ENCODE results near the gene DYNC1LI2. TPM values are rescaled to one million over a fixed set of nuclear protein-coding genes. Genes with fewer than 3 reads are reported as not detected.

The DYNC1LI2 gene
- total RNA-seq, 1 experiment from 2014 or later, result 97.7 TPM

- no TSS peak for BruUV-seq (replicated peaks)
- intact Hi-C loops (cut with micrococcal nuclease), result no loop called here
- no peaks in the 10 kb centered on the region for H3K9me3 Mint-ChIP-seq (ENCODE audit: unreplicated experiment)
- H3K27ac Mint-ChIP-seq (ENCODE audit: low read depth, unreplicated experiment), result no peak overlapping the region
- H3K36me3 Mint-ChIP-seq (ENCODE audit: insufficient read depth, unreplicated experiment), result no peaks in the 10 kb centered on the region
- no peak overlapping the region for H3K4me3 Mint-ChIP-seq (ENCODE audit: unreplicated experiment)
- DNase-seq (ENCODE audit: unreplicated experiment), result no peak
- H3K27me3 Mint-ChIP-seq (ENCODE audit: insufficient read depth, unreplicated experiment), result no peaks in the 10 kb centered on the region
- ChIA-PET POLR2A (no interaction called here), CTCF (interaction anchor here (0.6 to 1.6 kb wide), 6 partner anchors 10 to 295 kb away, joined by 3 to 5 read pairs (median 3); no protein-coding TSS in a partner anchor)
- no peaks in the 10 kb centered on the region for H3K4me1 Mint-ChIP-seq (ENCODE audit: insufficient read depth, unreplicated experiment)
- TF ChIP-seq CTCF (IDR thresholded peaks at IDR 0.05; ENCODE audit: unreplicated experiment), result no peak
These were observed 47.8 kb downstream of the DYNC1LI2 start for GRCh38 chr16:66703406-66704215.

GRCh38 chr16:66701516-66701915 lies 49.9 kb downstream of the DYNC1LI2 start:
- no peak overlapping the region for H3K4me3 Mint-ChIP-seq (ENCODE audit: unreplicated experiment)
- ChIA-PET CTCF (interaction anchor here (0.6 to 1.0 kb wide), 5 partner anchors 31 to 1913 kb away, joined by 3 to 5 read pairs (median 3); partner anchors contain the start of gene NAE1), POLR2A (no interaction called here)
- no peak overlapping the region for H3K27ac Mint-ChIP-seq (ENCODE audit: low read depth, unreplicated experiment)
- H3K36me3 Mint-ChIP-seq (ENCODE audit: insufficient read depth, unreplicated experiment), result no peaks in the 10 kb centered on the region
- DNase-seq (ENCODE audit: unreplicated experiment), result no peak
- H3K4me1 Mint-ChIP-seq (ENCODE audit: insufficient read depth, unreplicated experiment), result no peaks in the 10 kb centered on the region
- TF ChIP-seq CTCF (IDR thresholded peaks at IDR 0.05; ENCODE audit: unreplicated experiment), result no peak
- no TSS peak for BruUV-seq (replicated peaks)
- no peaks in the 10 kb centered on the region for H3K27me3 Mint-ChIP-seq (ENCODE audit: insufficient read depth, unreplicated experiment)
- intact Hi-C loops (cut with micrococcal nuclease), result no loop called here
- H3K9me3 Mint-ChIP-seq (ENCODE audit: unreplicated experiment), result no peaks in the 10 kb centered on the region

DNA sequence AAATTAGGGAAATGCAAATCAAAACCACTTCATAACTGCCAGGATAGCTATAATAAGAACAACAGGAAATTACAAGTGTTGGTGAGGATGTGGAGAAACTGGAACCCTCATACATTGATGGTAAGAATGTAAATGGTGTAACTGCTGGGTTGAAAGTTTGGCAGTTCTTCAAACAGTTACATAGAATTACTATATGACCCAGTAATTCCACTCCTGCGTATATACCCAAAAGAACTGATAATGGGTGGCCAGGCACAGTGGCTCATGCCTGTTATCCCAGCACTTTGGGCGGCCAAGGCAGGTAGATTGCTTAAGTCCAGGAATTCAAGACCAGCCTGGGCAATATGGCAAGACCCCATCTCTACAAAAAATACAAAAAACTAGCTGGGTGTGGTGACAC lies 50.4 kb downstream of the DYNC1LI2 start:
- ChIA-PET POLR2A (no interaction called here), CTCF (interaction anchor here (0.7 to 1.1 kb wide), 5 partner anchors 30 to 1914 kb away, joined by 3 to 4 read pairs (median 3); partner anchors contain the start of gene NAE1)
- Mint-ChIP-seq H3K27ac (ENCODE audit: low read depth, unreplicated experiment) (no peak overlapping the region), H3K36me3 (ENCODE audit: insufficient read depth, unreplicated experiment) (no peaks in the 10 kb centered on the region), H3K4me1 (ENCODE audit: insufficient read depth, unreplicated experiment) (no peaks in the 10 kb centered on the region), H3K4me3 (ENCODE audit: unreplicated experiment) (no peak overlapping the region), H3K9me3 (ENCODE audit: unreplicated experiment) (no peaks in the 10 kb centered on the region), H3K27me3 (ENCODE audit: insufficient read depth, unreplicated experiment) (no peaks in the 10 kb centered on the region)
- no TSS peak for BruUV-seq (replicated peaks)
- DNase-seq (ENCODE audit: unreplicated experiment), result no peak
- no peak for TF ChIP-seq CTCF (IDR thresholded peaks at IDR 0.05; ENCODE audit: unreplicated experiment)
- intact Hi-C loops (cut with micrococcal nuclease), result no loop called here

DNA sequence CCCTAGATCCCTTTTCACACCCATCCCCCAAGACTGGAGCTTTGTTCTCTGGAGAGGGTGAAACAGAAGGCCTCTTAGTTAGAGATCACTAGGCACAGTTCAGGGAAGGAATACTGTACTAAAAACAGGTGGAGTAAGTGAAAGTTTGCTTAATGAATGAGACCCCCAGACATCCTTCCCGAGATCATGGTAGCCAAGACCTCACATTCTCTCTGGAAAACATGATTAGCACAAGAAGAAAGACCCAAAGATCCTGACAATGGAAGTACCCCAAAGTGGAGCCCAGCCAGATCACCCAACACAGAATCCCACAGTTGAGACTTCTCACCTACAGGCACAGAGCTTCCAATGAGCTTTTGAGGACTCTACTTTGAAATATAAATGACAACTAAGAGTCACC lies 51.5 kb downstream of the DYNC1LI2 start:
- intact Hi-C loops (cut with micrococcal nuclease), result no loop called here
- ChIA-PET CTCF (interaction anchor here (0.6 to 1.1 kb wide), 2 partner anchors 13 to 31 kb away, joined by 3 to 4 read pairs; no protein-coding TSS in a partner anchor), POLR2A (interaction anchor here (0.7 kb wide), 1 partner anchor 147 kb away, joined by 3 read pairs; the partner anchor contains the start of gene CKLF)
- Mint-ChIP-seq H3K27ac (ENCODE audit: low read depth, unreplicated experiment) (no peak overlapping the region), H3K9me3 (ENCODE audit: unreplicated experiment) (no peaks in the 10 kb centered on the region), H3K27me3 (ENCODE audit: insufficient read depth, unreplicated experiment) (no peaks in the 10 kb centered on the region), H3K4me1 (ENCODE audit: insufficient read depth, unreplicated experiment) (peaks cover 5% of the 10 kb centered on the region), H3K4me3 (ENCODE audit: unreplicated experiment) (no peak overlapping the region), H3K36me3 (ENCODE audit: insufficient read depth, unreplicated experiment) (no peaks in the 10 kb centered on the region)
- TF ChIP-seq CTCF (IDR thresholded peaks at IDR 0.05; ENCODE audit: unreplicated experiment), result no peak
- DNase-seq (ENCODE audit: unreplicated experiment), result no peak
- no TSS peak for BruUV-seq (replicated peaks)
